Measurements from ENCODE around the gene UGT1A9.

Gene UGT1A9

DNA sequence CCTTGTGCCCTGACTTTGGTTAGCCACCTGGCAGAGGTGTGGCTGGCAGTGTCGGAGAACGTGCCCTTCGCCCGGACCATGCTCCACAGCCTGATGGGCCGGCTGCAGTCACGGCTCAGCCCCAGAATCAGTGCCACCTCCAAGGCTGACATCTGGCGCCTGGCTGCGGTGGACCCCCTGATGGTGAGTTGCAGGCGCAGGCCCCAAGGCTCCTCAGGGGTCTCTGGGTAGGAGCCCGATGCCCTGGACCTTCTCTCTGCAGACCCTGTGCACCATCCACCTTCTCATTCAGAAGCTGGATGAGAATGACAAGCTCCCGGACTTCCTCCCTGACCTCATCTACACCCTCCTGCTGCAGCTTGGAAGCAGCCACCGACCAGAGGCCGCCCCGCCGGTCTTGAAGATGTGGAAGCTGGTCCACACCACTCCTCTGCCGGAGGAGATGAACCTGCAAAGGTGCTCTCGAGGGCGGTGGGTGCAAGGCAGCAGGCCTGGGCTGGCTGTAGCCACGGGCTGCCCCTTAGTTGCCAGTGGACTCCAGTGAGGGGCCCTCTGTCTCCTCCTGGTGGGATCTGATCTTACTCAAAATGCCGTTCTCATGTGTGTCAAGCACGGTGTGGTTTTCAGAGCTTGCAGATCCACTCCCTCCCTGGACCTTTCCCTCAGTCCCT is 150.5 kb downstream of the UGT1A9 start:
- Histone ChIP-seq H3K36me3 (ENCODE audit: insufficient read depth, low read length) (no peaks in the 10 kb centered on the region), H3K9ac (ENCODE audit: low read depth, low read length) (no peak overlapping the region), H3K9me3 (ENCODE audit: control insufficient read depth, insufficient read depth, low read length) (no peaks in the 10 kb centered on the region), H3K4me1 (ENCODE audit: insufficient read depth, low read length) (no peaks in the 10 kb centered on the region)
